ENCODE measurements around the gene KRT82. TPM values are rescaled to one million over a fixed set of nuclear protein-coding genes. Genes with fewer than 3 reads are reported as not detected.

The KRT82 gene
- total and polyA plus RNA-seq, 2 experiments from 2014 or later: not detected

DNA sequence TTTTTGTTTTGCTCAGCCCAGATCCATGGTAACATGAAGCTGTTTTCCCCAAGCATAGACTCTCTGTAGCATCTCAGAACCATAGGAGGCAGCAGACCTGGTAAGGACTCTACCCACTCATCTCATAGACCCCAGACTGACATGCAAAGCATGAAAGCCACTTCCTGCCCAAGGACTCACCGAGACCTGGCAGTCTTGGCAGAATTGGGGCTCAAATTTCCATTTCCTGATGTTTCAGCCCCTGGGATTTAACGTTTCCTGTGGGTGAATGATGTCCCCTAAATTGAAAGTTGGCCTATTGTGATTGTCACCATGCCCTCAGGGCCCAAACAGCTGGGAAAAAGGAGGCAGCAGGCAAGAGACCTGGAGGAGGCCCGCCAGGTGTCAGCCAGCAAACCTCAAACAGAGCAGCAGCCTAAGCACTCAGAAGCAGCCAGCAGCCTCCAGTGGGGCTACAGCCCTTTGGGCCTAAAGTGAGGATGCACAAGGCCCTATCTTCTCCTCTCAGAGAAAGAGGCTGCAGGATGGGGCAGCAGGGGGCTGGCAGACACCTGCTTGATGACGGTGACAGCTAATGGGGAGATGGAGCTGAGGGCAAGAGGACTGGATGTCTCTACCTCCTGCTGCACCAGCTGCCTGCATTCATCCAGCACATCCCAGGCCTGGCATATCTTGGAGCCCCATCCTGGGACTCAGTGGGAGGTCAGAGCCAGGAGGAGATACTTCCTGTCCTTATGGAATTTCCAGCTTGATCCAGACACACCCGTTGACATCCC, 47.4 kb downstream of the KRT82 start:
- H3K27ac ChIP-seq: no peak overlapping the region
- H3K27me3 ChIP-seq: peaks cover 35% of the 10 kb centered on the region
- H3K9me3 ChIP-seq (ENCODE audit: low read depth): no peaks in the 10 kb centered on the region
- H3K4me3 ChIP-seq: no peak overlapping the region
- no peaks in the 10 kb centered on the region for H3K4me1 ChIP-seq (ENCODE audit: low read depth)
- DNase-seq (ENCODE audit: low read depth in 1 of 2, low spot score in 1 of 2): no peak
- TF ChIP-seq, protein P1, sequence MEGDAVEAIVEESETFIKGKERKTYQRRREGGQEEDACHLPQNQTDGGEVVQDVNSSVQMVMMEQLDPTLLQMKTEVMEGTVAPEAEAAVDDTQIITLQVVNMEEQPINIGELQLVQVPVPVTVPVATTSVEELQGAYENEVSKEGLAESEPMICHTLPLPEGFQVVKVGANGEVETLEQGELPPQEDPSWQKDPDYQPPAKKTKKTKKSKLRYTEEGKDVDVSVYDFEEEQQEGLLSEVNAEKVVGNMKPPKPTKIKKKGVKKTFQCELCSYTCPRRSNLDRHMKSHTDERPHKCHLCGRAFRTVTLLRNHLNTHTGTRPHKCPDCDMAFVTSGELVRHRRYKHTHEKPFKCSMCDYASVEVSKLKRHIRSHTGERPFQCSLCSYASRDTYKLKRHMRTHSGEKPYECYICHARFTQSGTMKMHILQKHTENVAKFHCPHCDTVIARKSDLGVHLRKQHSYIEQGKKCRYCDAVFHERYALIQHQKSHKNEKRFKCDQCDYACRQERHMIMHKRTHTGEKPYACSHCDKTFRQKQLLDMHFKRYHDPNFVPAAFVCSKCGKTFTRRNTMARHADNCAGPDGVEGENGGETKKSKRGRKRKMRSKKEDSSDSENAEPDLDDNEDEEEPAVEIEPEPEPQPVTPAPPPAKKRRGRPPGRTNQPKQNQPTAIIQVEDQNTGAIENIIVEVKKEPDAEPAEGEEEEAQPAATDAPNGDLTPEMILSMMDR (IDR thresholded peaks at IDR 0.05; ENCODE audit: low read depth, low read length): no peak
- no peaks in the 10 kb centered on the region for H3K36me3 ChIP-seq

DNA sequence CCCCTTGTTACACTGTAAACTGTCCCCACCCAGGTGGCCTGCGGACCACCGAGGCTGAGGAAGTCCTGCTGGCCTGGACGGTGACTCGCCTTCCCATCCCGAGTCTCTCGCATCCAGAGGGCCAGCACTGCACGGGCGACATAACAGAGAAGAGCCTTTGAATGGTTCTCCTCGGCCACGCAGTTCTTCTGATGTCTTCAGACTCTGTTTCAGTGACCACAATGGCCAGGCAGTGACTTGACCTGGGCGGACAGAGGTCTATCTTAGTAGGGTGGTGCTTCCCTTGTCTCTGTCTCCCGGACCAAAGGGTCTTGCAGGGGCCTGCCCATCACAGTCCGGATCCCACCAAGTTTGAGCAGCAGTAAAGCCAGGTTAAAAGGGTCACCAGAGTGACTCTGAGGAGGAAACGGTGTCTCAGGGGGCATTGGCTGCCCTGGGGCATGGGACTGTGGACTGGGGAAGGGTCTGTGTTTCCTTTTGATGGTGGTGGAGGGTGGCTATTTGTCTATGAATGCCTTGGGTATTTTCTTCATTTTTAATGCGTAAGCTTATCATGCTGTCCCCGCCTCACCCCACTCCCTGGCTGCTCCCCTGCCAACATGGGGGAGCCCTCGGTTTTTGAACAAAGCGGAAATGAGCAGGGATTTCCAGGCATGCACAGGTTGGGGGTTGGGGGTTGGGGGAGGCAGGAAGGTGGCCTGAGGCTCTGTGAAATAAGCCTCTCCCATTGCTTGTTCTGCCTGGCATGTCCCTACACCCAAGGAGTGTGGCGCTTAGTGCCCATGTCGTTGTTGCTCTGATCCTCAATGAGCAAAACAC, 49.2 kb downstream of the KRT82 start:
- no peak overlapping the region for H3K27ac ChIP-seq
- H3K4me1 ChIP-seq (ENCODE audit: low read depth): no peaks in the 10 kb centered on the region
- peaks cover 49% of the 10 kb centered on the region for H3K27me3 ChIP-seq
- no peaks in the 10 kb centered on the region for H3K36me3 ChIP-seq
- H3K4me3 ChIP-seq: no peak overlapping the region
- no peaks in the 10 kb centered on the region for H3K9me3 ChIP-seq (ENCODE audit: low read depth)
- no peak for DNase-seq (ENCODE audit: low read depth in 1 of 2, low spot score in 1 of 2)
- TF ChIP-seq, protein P1 (IDR thresholded peaks at IDR 0.05; ENCODE audit: low read depth, low read length): no peak

GRCh38 chr12:52356031-52356761, 49.9 kb downstream of the KRT82 start:
- H3K9me3 ChIP-seq (ENCODE audit: low read depth): no peaks in the 10 kb centered on the region
- H3K36me3 ChIP-seq: no peaks in the 10 kb centered on the region
- H3K4me3 ChIP-seq: no peak overlapping the region
- no peak overlapping the region for H3K27ac ChIP-seq
- peaks cover 57% of the 10 kb centered on the region for H3K27me3 ChIP-seq
- TF ChIP-seq, protein P1 (IDR thresholded peaks at IDR 0.05; ENCODE audit: low read depth, low read length): no peak
- no peak for DNase-seq (ENCODE audit: low read depth in 1 of 2, low spot score in 1 of 2)
- H3K4me1 ChIP-seq (ENCODE audit: low read depth): no peaks in the 10 kb centered on the region

- TF ChIP-seq, protein P1 (IDR thresholded peaks at IDR 0.05; ENCODE audit: low read depth, low read length): no peak
- no peak overlapping the region for H3K4me3 ChIP-seq
- peaks cover 62% of the 10 kb centered on the region for H3K27me3 ChIP-seq
- DNase-seq (ENCODE audit: low read depth in 1 of 2, low spot score in 1 of 2): no peak
- H3K27ac ChIP-seq: no peak overlapping the region
- H3K9me3 ChIP-seq (ENCODE audit: low read depth): no peaks in the 10 kb centered on the region
- H3K36me3 ChIP-seq: no peaks in the 10 kb centered on the region
- no peaks in the 10 kb centered on the region for H3K4me1 ChIP-seq (ENCODE audit: low read depth)
Observed at GRCh38 chr12:52355176-52355575, 51.0 kb downstream of the KRT82 start.

GRCh38 chr12:52354200-52354599, 51.9 kb downstream of the KRT82 start:
- Histone ChIP-seq H3K27ac (no peak overlapping the region), H3K9me3 (ENCODE audit: low read depth) (no peaks in the 10 kb centered on the region), H3K4me1 (ENCODE audit: low read depth) (no peaks in the 10 kb centered on the region), H3K36me3 (no peaks in the 10 kb centered on the region), H3K4me3 (no peak overlapping the region), H3K27me3 (peaks cover 57% of the 10 kb centered on the region)
- no peak for DNase-seq (ENCODE audit: low read depth in 1 of 2, low spot score in 1 of 2)
- TF ChIP-seq, protein P1 (IDR thresholded peaks at IDR 0.05; ENCODE audit: low read depth, low read length): no peak
